ENCODE measurements around the gene RFPL4AL1.
"Not testable (repeated sequence)": the region's sequence is repeated elsewhere in the genome, so short reads cannot be mapped to it uniquely, and the experiment has no call there.

RFPL4AL1 gene

DNA sequence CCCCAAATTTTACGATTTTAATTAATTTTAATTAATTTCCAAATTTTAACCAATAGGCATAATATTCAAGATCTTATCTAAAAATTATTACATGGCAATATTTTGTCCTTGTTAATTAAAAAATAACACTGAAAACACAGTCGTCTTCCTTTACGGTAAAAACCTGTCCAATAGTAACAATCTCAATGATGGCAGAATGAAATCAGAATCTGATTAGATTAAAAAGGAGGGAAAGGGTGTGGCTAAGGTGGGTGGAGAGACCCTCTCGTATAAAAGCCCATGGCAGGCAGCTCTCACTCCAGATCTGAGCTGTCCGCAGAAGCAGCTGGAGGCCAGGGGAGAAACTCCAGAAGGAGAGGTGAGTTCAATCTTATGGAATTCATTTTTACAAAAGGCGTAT, at the start of gene RFPL4AL1:
Gene RFPL4AL1, plus strand, starts transcription at position 301 of the 400 bp plus-strand sequence. CDS start 2,687 bp downstream, outside the sequence.
- not testable (repeated sequence) for DNase-seq

DNA sequence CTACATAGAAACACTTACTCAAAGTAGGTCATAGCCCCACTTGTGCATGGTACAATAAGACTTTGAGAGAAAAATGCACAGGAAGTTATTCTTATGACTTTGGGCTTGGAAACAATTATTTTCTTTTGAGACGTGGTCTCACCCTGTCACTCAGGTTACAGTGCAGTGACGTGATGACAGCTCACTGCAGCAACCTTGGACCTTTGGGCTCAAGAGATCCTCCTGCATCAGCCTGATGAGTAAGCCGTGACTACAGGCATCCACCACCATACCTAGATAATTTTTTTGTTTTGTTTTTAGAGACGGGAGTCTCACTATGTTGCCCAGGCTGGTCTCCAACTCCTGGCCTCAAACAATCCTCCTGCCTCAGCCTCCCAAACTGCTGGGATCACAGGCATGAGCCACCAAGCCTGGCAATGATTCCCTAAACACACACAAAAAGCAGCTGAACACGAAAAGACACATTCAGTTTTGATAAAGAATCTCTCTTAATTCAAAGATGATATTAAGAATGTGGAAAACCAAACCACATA, 48.6 kb upstream of the RFPL4AL1 start:
- DNase-seq, result no peak

DNA sequence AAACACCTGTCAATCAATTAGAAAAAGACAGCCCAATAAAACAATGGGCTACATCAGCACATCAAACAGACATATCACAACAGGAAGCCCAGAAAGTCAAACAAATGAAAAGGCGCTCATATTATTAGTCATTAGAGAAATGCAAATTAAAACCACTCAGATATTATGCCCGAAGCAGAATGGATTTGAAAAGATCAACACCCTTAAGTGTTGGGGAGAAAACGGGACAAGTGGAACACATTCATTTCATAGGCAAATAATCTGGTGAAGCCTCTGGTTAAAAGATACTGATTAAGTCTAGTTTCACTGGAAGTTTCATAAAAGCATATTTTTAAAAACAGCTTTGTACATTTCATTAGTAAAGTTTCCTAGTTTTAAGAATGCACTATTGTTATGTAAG, 48.1 kb upstream of the RFPL4AL1 start:
- no peak for DNase-seq

DNA sequence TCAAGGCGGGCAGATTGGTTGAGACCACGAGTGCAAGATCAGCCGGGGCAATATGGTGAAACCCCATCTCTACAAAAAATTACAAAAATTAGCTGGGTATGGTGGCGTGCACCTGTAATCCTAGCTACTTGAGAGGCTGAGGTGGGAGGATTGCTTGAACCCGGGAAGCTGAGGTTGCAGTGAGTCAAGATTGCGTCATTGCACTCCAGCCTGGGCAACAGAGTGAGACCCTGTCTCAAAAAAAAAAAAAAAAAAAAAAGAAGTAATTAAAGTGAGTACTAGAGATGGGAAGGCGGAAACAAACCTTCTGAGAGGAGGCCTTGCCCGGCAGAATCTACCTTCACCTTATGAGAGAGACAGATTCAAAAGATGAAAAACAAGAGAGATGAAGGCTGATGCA, 45.4 kb upstream of the RFPL4AL1 start:
- DNase-seq, result no peak

DNA sequence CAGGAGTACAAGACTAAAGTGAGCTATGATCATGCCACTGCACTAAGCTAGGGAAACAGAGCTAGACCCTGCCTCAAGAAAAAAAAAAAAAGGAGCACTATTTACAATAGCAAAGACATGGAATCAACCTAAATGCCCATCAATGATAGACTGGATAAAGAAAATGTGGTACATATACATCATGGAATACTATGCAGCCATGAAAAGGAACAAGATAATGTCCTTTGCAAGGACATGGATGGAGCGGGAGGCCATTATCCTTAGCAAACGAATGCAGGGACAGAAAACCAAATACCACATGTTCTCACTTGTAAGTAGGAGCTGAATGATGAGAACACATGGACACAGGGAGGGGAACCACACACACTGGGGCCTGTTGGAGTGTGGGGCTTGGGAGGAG, 38.5 kb upstream of the RFPL4AL1 start:
- not testable (repeated sequence) for DNase-seq

DNA sequence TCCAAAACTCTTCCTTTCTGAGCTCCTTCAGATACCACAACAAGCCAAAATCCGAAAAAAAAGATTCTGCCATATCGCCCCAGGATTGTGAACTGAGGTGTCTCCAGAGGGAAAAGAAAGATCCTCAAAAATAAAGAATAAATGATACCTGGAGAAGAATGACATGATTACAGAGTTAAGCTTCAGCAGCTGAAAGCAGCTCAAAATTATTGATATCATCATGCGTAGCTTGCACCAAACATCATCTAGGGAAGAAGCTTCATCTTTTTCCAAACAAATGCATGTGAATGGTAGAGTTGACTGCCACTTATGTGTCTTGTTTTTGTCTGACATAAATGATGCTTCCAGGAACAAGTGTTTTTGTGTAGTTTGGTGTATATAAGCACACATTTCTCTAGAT, 30.6 kb upstream of the RFPL4AL1 start, which contains the start of gene NLRP9:
Gene NLRP9, minus strand, starts transcription at position 101 of the 400 bp plus-strand sequence. Its CDS starts 28 bp downstream, at position 73.
- no peak for DNase-seq

DNA sequence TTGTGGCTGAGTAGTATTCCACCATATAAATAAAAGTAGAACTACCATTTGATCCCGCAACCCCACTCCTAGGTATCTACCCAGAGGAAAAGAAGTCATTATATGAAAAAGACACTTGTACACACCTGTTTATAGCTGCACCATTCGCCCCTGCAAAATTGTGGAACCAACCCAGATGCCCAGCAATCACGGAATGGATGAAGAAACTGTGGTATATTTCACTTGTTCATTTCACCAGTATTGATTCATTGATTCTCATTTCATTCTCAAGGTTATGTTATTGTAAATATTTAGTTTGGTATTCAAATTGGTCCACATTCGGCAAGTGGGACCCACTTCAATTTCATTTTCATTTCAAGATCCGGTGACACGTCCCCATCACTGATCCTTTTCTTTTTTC, 18.2 kb upstream of the RFPL4AL1 start:
- no peak for DNase-seq

DNA sequence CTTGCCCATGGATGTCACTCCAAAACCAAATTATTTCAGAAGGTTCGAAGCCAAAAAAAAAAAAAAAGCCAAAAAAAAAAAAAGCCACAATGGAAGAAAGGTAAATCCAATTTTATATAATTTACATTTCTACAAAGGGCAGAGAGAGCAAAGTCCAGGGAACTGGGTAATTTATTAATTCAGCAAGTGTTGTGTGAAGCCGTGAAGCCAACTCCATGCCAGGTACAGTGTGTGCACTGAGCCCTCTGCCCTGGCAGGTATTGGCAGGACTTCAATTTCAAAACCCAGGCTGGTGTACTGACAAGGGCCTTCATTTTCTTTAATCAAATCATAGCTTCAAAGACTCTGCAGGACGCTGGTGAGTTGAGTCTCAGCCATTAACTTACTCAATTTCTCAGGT, 15.5 kb upstream of the RFPL4AL1 start:
- no peak for DNase-seq

DNA sequence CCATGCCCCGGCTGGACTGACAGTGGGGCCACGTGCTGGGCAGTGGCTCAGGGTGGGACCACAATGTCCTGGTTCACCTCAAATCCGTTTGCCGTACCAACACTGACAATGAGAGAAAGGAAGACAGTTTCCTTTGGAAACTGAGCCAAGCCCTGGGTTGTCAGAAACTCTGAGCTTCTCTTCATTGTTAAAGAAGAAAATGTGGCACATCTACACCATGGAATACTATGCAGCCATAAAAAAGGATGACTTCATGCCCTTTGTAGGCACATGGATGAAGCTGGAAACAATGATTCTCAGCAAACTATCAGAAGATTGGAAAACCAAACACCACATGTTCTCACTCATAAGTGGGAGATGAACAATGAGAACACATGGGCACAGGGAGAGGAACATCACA, 12.1 kb upstream of the RFPL4AL1 start:
- not testable (repeated sequence) for DNase-seq

DNA sequence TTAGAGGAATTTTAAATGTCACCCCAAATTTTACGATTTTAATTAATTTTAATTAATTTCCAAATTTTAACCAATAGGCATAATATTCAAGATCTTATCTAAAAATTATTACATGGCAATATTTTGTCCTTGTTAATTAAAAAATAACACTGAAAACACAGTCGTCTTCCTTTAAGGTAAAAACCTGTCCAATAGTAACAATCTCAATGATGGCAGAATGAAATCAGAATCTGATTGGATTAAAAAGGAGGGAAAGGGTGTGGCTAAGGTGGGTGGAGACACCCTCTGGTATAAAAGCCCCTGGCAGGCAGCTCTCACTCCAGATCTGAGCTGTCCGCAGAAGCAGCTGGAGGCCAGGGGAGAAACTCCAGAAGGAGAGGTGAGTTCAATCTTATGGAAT, 10.1 kb upstream of the RFPL4AL1 start, which contains the start of gene RFPL4A:
Gene RFPL4A, plus strand, starts transcription at position 301 of the 400 bp plus-strand sequence. CDS start 2,704 bp downstream, outside the sequence.
- not testable (repeated sequence) for DNase-seq

DNA sequence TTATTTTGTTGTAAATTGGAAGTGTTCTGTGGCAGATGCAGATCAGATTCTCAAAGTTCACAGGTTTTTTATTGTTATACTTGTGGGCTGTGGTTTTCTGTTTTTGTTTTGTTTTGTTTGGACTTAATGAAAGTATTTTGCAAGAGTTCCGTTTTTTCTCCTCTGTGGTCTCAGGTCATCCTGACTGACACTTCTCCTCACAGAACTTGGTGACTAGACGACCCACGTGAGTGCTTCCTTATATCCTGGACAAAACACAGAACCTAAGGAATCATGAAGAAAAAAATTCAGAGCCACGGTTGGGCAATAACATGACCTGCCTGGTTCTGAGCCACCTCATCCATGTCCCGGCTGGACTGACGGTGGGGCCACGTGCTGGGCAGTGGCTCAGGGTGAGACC, 2.5 kb upstream of the RFPL4AL1 start:
- no peak for DNase-seq

DNA sequence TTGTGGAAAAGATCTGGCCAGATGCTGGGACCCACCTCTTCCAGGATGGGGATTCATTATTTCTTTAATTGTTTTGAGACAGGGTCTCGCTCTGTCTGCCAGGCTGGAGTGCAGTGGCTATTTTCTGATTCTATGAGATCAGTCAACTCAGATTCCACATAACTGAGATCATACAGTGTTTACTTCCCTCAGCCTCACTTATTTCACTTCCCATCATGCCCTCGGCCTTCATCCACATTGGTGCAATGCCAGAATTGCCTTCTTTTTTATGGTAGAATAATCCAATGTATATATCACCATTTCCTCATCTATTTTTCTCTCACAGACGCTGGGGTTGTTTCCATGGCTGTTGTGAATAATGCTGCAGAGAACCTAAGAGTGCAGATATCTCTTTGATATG, 714 bp downstream of the RFPL4AL1 start:
- not testable (repeated sequence) for DNase-seq

DNA sequence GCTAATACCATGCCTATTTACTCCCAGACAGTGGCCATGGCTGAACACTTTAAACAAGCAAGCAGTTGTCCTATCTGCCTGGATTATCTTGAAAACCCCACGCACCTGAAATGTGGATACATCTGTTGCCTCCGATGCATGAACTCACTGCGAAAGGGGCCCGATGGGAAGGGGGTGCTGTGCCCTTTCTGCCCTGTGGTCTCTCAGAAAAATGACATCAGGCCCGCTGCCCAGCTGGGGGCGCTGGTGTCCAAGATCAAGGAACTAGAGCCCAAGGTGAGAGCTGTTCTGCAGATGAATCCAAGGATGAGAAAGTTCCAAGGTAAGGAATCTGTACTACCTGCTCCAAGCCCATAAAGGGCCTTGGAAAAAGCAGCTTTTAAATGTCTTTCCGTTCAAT, 8.6 kb downstream of the RFPL4AL1 start:
- DNase-seq, result no peak

DNA sequence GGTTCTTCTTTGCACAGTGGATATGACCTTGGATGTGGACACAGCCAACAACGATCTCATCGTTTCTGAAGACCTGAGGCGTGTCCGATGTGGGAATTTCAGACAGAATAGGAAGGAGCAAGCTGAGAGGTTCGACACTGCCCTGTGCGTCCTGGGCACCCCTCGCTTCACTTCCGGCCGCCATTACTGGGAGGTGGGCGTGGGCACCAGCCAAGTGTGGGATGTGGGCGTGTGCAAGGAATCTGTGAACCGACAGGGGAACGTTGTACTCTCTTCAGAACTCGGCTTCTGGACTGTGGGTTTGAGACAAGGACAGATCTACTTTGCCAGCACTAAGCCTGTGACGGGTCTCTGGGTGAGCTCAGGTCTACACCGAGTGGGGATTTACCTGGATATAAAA, 9.4 kb downstream of the RFPL4AL1 start:
- no peak for DNase-seq

DNA sequence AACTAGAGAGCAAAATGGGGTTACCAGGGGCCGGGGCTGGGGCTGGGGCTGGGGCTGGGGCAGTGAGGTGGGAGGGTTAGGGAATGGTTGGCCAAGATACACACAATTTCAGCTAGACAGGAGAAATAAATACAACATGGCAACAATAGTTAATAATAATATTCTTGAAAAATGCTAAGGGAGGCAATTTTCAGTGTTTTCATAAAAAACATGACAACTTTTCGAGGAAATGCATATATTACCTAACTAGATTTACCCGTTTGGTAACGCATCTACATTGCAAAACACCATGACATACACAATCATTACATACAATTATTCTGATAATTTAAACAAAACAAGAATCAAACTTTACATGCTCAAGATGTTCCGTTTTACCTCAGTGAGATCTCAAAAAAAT, 12.2 kb downstream of the RFPL4AL1 start:
- DNase-seq, result no peak

DNA sequence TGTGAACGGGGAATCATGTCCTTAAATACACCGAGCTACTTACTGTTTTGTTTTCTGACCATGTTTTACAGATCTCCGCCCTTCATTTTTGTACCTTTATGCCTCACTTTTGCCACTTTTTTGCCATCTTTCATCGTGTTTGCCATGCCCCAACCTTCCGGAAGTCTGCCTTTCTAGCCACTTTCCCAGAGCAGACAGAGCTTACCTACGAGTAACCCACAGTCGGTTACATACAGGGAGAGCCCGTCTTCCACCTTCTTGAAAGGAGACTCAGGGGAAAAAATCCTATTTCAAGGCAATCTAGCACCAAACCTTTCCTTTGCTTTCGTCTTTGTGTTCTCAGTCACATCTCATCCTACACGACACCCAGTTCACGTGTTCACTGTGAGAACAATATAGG, 26.1 kb downstream of the RFPL4AL1 start:
- no peak for DNase-seq

DNA sequence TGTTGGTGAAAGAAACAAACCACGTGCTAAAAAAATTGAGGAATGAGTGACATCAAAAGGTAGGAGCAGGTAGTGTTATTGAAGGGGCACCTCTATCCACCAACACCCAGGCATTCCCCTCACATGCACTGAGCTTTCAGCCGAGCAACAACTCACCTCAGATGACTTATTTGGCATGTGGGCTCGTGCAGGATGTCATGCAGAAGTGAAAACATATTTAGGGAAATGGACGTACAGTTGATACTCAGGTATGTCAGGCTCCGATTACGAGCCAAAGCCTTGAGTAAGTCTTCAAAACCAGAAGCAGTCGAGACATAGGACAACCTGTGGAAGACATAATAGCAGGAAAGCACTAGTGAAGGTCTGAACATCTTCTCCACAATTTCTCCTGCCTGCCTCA, 32.5 kb downstream of the RFPL4AL1 start:
- DNase-seq, result no peak

DNA sequence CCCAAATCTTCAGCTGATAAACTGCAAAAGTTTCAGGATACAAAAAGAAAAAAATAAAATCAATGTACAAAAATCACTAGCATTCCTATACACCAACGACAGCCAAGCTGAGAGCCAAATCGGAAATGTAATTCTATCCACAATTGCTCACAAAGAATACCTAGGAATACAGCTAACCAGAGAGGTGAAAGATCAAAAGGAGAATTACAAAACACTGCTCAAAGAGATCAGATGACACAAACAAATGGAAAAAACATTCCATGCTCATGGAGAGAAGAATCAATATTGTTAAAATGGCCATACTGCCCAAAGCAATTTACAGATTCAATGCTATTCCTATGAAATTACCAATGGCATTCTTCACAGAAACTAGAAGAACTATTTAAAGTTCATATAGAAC, 33.4 kb downstream of the RFPL4AL1 start:
- DNase-seq, result no peak

DNA sequence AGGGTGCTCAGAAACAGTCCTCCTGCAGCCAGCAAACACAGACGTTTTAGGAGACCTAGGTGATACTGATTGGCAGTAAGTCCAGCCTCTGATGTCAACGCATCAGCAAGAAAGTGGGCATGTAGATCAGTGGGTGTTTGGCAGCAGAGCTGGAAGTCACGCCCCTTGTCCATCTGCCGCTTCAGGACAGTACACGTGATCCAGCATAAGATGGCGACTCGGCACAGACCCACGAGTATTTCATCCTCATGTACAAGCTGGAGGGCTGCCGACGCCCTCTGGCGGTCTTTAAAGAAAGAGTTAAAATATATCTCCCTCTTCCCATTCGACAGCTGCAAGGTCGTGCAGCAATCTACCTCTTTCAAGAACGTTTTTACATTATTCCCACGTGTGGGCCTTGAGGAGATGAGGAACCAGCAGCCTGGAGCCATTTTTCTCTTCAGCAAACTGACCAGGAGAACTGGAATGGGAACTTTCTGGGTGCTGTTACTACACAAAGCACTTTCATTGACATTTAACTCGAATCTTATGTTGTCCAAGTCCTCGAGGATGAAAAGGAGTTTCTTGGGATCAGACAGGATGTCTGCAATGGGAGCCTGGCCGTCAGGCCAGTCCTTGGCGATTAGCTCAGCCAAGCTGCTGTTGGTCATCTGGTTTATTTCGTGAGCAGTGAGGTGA, 40.6 kb downstream of the RFPL4AL1 start:
- DNase-seq, result no peak

DNA sequence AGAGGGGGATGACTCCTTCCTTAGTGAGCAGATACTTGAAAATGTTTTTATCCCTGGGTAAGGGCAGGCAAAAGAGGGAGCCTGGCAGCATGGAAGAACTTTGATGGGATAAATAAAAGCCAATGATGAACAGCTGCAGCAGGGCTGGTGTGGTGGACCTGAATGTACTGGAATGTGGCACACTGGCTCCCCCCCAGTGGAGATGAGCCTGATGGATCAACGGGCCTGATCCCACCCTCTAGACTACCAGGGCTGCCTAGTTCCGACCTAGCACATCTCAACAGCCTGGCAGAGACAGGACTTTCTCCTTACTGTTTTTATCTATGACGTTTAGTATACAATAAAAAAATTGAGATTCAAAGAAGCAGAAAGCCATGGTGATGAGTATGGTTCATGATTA, 42.4 kb downstream of the RFPL4AL1 start:
- no peak for DNase-seq

DNA sequence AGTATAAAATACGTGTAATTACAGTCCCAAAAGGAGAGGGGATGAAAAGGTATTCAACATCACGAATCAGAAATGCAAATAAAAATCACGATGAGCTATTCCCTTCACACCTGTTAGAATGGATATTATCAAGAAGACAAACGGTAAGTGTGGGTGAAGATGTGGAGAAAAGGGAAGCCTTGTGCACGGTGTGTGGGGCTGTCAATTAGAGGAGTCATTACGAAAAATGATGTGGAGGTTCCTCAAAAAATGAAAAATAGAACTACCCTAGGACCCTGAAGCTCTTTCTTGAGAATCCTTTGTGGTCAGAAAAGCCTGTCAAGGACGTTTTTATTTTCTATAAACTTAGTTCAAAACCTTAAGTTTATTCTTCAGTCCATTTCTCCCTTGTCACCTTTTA, 43.5 kb downstream of the RFPL4AL1 start:
- DNase-seq, result no peak

DNA sequence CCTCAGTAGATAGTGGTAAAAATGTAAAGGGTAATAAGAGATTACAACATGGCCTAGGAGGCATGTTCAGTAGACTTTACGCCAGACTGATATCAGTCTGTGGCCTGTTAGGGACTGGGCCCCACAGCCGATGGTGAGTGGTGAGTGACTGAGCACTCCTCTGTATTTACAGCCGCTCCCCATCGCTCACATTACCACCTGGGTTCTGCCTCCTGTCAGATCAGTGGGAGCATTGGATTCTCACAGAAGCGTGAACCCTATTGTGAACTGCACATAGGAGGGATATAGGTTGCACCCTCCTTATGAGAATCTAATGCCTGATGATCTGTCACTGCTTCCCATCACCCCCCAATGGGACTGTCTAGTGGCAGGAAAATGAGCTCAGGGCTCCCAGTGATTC, 45.0 kb downstream of the RFPL4AL1 start:
- no peak for DNase-seq

DNA sequence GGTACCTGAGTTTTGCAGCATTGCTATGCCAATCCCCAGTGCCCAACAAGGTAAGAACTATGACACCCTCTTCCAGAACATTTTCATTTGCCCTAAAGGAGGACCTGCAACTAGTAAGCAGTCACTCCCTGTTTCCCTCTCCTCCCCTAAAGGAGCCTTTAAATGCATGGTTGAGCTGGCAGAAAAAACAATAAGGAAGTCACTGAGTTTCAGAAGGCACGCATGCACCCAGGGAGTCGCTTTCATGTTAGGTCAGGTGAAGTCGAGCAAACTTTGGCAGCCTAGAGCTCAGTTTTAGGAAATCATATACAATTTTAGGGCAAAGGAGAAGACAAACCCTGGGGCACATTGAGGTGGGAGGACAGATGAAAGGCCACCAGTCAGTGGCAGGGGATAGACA, 51.1 kb downstream of the RFPL4AL1 start:
- DNase-seq, result no peak
